Right lobe of liver (tissue), 6 donors: ENCODE data around the gene IDS. TPM values are rescaled to one million over a fixed set of nuclear protein-coding genes. Genes with fewer than 3 reads are reported as not detected.

Experiments used
- ATAC-seq, 4 donors: fragments of 200-7000 bp; cut with Tn5 transposase; one replicate each; pipeline ENCODE4 v1.9.1; 2020; ENCODE audit warnings: mild to moderate bottlenecking in 4 of 4, moderate library complexity in 4 of 4
- DNase-seq, 3 donors: peaks; one replicate each; pipeline ENCODE4 v3.0.0-alpha.2; 2020
- H3K27ac ChIP-seq, 3 donors: fragments of 200-600 bp; one replicate each; pipeline ENCODE4 v1.8.0; 2022
- H3K27me3 ChIP-seq, 2 donors: fragments of 200-600 bp; one replicate each; pipeline ENCODE4 v1.8.0; 2022
- H3K36me3 ChIP-seq, 4 donors: fragments of 200-600 bp; sonication (generic) in 1 of 4; one replicate each; pipeline versions ENCODE4 v1.5.1 to v1.8.0; 2017 to 2022; ENCODE audit warnings: control low read depth in 1 of 4
- H3K4me1 ChIP-seq, 4 donors: fragments of 200-600 bp; sonication (generic) in 1 of 4; one replicate each; pipeline versions ENCODE4 v1.5.1 to v1.8.0; 2017 to 2022; ENCODE audit warnings: control low read depth in 1 of 4
- H3K4me3 ChIP-seq, 3 donors: fragments of 200-600 bp; one replicate each; pipeline ENCODE4 v1.8.0; 2022
- H3K9me3 ChIP-seq, 4 donors: fragments of 200-600 bp; sonication (generic) in 1 of 4; one replicate each; pipeline versions ENCODE4 v1.5.1 to v1.8.0; 2017 to 2022; ENCODE audit warnings: control low read depth in 1 of 4
- CTCF ChIP-seq, 4 donors: fragments of 200-600 bp in 3 of 4; fragments of 450-650 bp in 1 of 4; IDR thresholded peaks; one replicate each; pipeline versions ENCODE4 v1.5.1 to v1.8.0; 2016 to 2022; ENCODE audit warnings: antibody characterized with exemption in 4 of 4, mild to moderate bottlenecking in 2 of 4
- POLR2A ChIP-seq: fragments of 450-650 bp; IDR thresholded peaks from one replicate; pipeline ENCODE4 v1.6.1; 2017; ENCODE audit warnings: antibody characterized with exemption, mild to moderate bottlenecking
- WGBS: methylation state at CpG from one replicate; pipeline ENCODE4 v1.1.6; 2018; ENCODE audit warnings: low coverage, low lambda C conversion rate; ENCODE audit not compliant: insufficient coverage; ENCODE audit errors: missing lambda C conversion rate; 5-methylcytosine and 5-hydroxymethylcytosine counted together
- intact Hi-C, 2 donors: fragments of 100-400 bp; cut with DNase I; formaldehyde crosslinking; loops; one replicate each; pipeline versions ENCODE4 v1.11.2 to v1.14.1; 2022
- total RNA-seq, 6 experiments: library from RNA; depleted of rRNA in 2 of 6; stranded (reverse); fragments of >200 nt in 2 of 6; fragmentation: NEBNext Ultra II Directional in 3 of 6; extraction: Animal tissue kit (Norgen Biotek cat#: 25700) in 3 of 6; gene quantifications; one replicate each; pipeline versions ENCODE4 v1.1.0 to v1.2.4, GENCODE V29; 2016 to 2023
- donor health status: DM: no; HTN: yes; CAD: no.
- donor health status: DM: no; HTN: no; CAD: no.
- donor health status: DM: no; HTN: no; CAD: no.
- donor health status: DM: no; HTN: yes; CAD: no.
- donor health status: DM: no; HTN: yes; CAD: no.

Gene IDS
- total RNA-seq, 6 experiments from 2014 or later: 12.7 to 27.3 (median 20.0) TPM

GRCh38 chrX:149471397-149471796, 33.7 kb downstream of the IDS start:
- Histone ChIP-seq H3K36me3 (no peaks in the 10 kb centered on the region), H3K27me3 (no peaks in the 10 kb centered on the region), H3K4me1 (peaks cover 0 to 14% (median 0%) of the 10 kb centered on the region in 4 donors), H3K9me3 (no peaks in the 10 kb centered on the region), H3K27ac (peak overlapping the region in 1 of 3 donors; percentile 60), H3K4me3 (no peak overlapping the region)
- 51% methylated on average over 7 of the region's 8 CpGs for WGBS
- intact Hi-C loops: no loop called here
- DNase-seq (no peak), ATAC-seq (no peak)
- TF ChIP-seq POLR2A (no peak), CTCF (IDR thresholded peaks at IDR 0.05) (no peak)

- peaks cover 0 to 14% (median 0%) of the 10 kb centered on the region in 4 donors for H3K4me1 ChIP-seq
- DNase-seq: peak; percentile 79 to 85 (median 85)
- H3K9me3 ChIP-seq: no peaks in the 10 kb centered on the region
- TF ChIP-seq POLR2A: no peak
- peak; percentile 76 to 97 (median 94) for TF ChIP-seq CTCF (IDR thresholded peaks at IDR 0.05)
- peak; percentile 96 to 97 (median 97) for ATAC-seq
- no peak overlapping the region for H3K4me3 ChIP-seq
- no peak overlapping the region for H3K27ac ChIP-seq
- no peaks in the 10 kb centered on the region for H3K36me3 ChIP-seq
- intact Hi-C loops: no loop called here
- H3K27me3 ChIP-seq: no peaks in the 10 kb centered on the region
- WGBS: 17% methylated on average over 16 of the region's 23 CpGs
These were observed 34.2 kb downstream of the IDS start for GRCh38 chrX:149470955-149471354.

- Histone ChIP-seq H3K36me3 (no peaks in the 10 kb centered on the region), H3K9me3 (no peaks in the 10 kb centered on the region), H3K27ac (no peak overlapping the region), H3K4me1 (peaks cover 0 to 14% (median 0%) of the 10 kb centered on the region in 4 donors), H3K27me3 (no peaks in the 10 kb centered on the region), H3K4me3 (no peak overlapping the region)
- TF ChIP-seq POLR2A (no peak), CTCF (IDR thresholded peaks at IDR 0.05) (no peak)
- DNase-seq (no peak), ATAC-seq (no peak)
- intact Hi-C loops: no loop called here
- 66% methylated on average over 5 of the region's 5 CpGs for whole genome bisulfite sequencing
These were observed 35.7 kb downstream of the IDS start for GRCh38 chrX:149469406-149469805.

GRCh38 chrX:149467920-149468319, 37.2 kb downstream of the IDS start:
- no peak for TF ChIP-seq CTCF (IDR thresholded peaks at IDR 0.05)
- no peak for TF ChIP-seq POLR2A
- intact Hi-C loops: no loop called here
- WGBS: 48% methylated on average over 3 of the region's 5 CpGs

GRCh38 chrX:149467461-149467860, 37.6 kb downstream of the IDS start:
- H3K27ac ChIP-seq: no peak overlapping the region
- intact Hi-C loops: no loop called here
- 49% methylated on average over 3 of the region's 3 CpGs for WGBS

More at GRCh38 chrX:149467920-149468319, 37.2 kb downstream of the IDS start:
- no peaks in the 10 kb centered on the region for H3K36me3 ChIP-seq
- no peaks in the 10 kb centered on the region for H3K27me3 ChIP-seq
- no peak for DNase-seq
- H3K27ac ChIP-seq: no peak overlapping the region
- H3K4me3 ChIP-seq: no peak overlapping the region
- no peak for ATAC-seq
- H3K9me3 ChIP-seq: no peaks in the 10 kb centered on the region
- peaks cover 0 to 14% (median 0%) of the 10 kb centered on the region in 4 donors for H3K4me1 ChIP-seq

More at GRCh38 chrX:149467461-149467860, 37.6 kb downstream of the IDS start:
- DNase-seq (no peak), ATAC-seq (no peak)
- no peak overlapping the region for H3K4me3 ChIP-seq
- H3K36me3 ChIP-seq: no peaks in the 10 kb centered on the region
- peaks cover 0 to 14% (median 0%) of the 10 kb centered on the region in 4 donors for H3K4me1 ChIP-seq
- H3K9me3 ChIP-seq: no peaks in the 10 kb centered on the region
- no peaks in the 10 kb centered on the region for H3K27me3 ChIP-seq
- TF ChIP-seq POLR2A (no peak), CTCF (IDR thresholded peaks at IDR 0.05) (no peak)
